ENCODE data around the gene SRPK1.
"Not testable (repeated sequence)": the region's sequence is repeated elsewhere in the genome, so short reads cannot be mapped to it uniquely, and the experiment has no call there.

- TF ChIP-seq POLR2AphosphoS5 (IDR thresholded peaks at IDR 0.05; ENCODE audit: low read depth); REST (IDR thresholded peaks at IDR 0.05; ENCODE audit: insufficient replicate concordance, low read depth); CTCF (IDR thresholded peaks at IDR 0.05; ENCODE audit: insufficient read depth, low read length): not testable (repeated sequence)
These were observed 11.0 kb upstream of the SRPK1 start for GRCh38 chr6:35931873-35932272.
